ENCODE measurements around the gene DAPK2. TPM values are rescaled to one million over a fixed set of nuclear protein-coding genes. Genes with fewer than 3 reads are reported as not detected.

The DAPK2 gene
- total and polyA plus RNA-seq, 3 donors from 2014 or later: 3.6 to 7.7 (median 5.9) TPM

DNA sequence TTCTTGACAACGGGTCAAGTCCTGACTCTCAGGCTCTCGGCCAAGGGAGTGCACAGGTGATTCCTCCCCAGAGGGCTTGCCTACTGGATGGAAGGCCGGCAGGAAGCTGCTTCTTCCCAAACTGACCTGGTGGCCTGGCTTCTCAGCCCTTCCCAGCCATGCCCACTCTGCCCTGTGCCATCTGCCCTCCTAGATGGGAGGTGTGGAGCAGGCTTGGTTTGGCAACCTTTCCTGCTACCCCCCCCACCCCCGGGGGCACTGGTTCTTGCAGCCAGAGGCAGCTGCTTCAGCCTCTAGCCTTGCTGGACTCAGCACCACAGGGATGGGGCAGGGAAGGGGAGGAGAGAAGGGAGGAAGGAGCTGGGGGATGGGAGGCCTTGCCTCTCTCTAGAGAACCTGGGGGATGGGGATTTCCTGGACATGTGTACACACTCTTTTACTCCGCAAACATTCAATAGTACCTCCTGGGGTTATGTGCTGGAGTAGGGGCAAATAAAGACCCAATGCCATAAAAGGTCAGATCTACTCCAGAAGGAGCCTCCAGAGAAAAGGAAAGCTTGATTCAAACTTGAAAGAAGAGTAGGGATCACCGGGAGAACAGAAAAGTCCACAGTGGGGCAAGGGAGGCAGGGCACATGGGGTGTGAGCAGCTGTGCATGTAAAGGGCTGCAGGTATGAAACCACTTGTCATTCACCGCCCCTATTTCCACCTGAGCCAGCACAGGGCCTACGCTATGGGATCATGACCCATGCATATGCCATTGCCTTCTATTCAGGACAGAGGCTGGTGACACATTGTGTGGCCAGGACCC lies 4.2 kb upstream of the DAPK2 start:
- 75 to 78% methylated on average over 7 to 8 of the region's 8 CpGs for WGBS, 2 donors
- Histone ChIP-seq H3K27ac (no peak overlapping the region), H3K36me3 (ENCODE audit: low read depth, missing control alignments) (no peaks in the 10 kb centered on the region), H3K27me3 (no peaks in the 10 kb centered on the region), H3K4me3 (no peak overlapping the region), H3K4me1 (peaks cover 9% of the 10 kb centered on the region), H3K9me3 (no peaks in the 10 kb centered on the region)
- intact Hi-C loops (cut with DNase I; ENCODE audit: low total_unique reads): no loop called here
- no peak for DNase-seq
- TF ChIP-seq, protein P1, sequence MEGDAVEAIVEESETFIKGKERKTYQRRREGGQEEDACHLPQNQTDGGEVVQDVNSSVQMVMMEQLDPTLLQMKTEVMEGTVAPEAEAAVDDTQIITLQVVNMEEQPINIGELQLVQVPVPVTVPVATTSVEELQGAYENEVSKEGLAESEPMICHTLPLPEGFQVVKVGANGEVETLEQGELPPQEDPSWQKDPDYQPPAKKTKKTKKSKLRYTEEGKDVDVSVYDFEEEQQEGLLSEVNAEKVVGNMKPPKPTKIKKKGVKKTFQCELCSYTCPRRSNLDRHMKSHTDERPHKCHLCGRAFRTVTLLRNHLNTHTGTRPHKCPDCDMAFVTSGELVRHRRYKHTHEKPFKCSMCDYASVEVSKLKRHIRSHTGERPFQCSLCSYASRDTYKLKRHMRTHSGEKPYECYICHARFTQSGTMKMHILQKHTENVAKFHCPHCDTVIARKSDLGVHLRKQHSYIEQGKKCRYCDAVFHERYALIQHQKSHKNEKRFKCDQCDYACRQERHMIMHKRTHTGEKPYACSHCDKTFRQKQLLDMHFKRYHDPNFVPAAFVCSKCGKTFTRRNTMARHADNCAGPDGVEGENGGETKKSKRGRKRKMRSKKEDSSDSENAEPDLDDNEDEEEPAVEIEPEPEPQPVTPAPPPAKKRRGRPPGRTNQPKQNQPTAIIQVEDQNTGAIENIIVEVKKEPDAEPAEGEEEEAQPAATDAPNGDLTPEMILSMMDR (IDR thresholded peaks at IDR 0.05): no peak
- no peak for TF ChIP-seq POLR2A (IDR thresholded peaks at IDR 0.05)

DNA sequence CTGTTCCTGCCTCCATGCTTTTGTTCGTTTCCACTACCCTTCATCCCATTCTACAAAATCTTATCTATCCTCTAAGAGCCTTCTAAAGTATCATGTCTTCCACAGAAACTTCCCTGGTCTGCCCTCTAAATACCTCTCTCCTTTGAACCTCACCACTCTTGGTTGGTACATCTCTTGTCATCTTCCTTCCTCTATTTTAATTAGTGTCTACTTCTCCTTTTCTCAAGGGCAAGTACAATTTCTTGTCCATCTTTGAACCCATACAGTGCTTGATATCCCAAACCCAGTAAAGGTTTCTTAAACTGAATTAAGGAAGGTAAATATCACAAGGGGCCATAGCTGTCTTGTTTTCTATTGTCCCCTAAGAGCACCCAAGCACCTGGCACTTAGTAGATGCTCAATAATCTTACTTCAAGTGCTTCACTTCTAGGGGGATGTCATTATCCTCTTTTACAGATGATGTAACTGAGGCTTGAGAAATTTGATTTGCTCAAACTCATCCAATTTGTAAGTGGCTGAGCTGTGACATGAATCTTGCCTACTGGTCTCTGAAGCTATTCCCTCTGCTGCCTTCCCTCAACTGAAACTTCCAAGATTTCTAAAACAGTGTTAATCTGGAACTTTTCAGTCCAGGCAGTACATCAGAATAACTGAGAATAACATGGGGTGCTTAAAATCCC lies 2.6 kb upstream of the DAPK2 start:
- no peaks in the 10 kb centered on the region for H3K36me3 ChIP-seq (ENCODE audit: low read depth, missing control alignments)
- 82 to 89% methylated on average over 1 of the region's 1 CpG for WGBS, 2 donors
- intact Hi-C loops (cut with DNase I; ENCODE audit: low total_unique reads): no loop called here
- DNase-seq: no peak
- no peaks in the 10 kb centered on the region for H3K27me3 ChIP-seq
- TF ChIP-seq, protein P1 (IDR thresholded peaks at IDR 0.05): no peak
- TF ChIP-seq POLR2A (IDR thresholded peaks at IDR 0.05): no peak
- no peak overlapping the region for H3K4me3 ChIP-seq
- peaks cover 9% of the 10 kb centered on the region for H3K4me1 ChIP-seq
- H3K27ac ChIP-seq: no peak overlapping the region
- no peaks in the 10 kb centered on the region for H3K9me3 ChIP-seq

DNA sequence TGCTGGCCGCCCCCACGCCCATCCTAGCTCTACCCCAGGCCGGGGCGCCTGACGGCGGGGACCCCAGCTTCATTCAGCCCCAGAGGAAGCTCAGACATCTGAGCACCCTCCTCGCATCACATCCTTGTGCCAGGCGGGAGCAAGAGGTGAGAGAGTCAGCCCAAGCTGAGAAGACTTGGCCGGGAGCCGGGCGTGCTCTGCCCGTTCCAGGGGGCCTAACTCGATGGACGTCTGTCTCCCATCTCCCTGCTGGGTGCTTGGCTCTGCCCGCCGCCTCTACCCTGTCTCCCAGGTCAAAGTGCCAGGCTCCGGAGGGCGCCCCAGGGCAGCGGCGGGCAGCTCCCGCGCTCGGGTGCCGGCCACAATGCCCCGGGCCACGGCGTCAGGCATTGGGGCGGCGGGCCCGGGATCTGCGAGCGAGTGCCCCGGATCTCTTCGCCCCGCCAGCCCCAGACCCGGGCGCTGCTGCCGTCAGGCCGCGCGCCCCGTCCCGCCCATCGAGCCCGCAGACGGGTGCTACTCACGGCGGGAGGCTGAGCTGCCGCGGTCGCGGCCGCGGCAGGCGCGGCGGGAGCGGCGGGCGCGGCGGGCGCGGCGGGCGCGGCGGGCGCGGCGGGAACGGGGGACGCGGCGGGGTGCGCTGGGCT lies 388 bp downstream of the DAPK2 start:
- 6 to 17% methylated on average over 24 to 28 of the region's 76 CpGs for whole genome bisulfite sequencing, 2 donors
- Histone ChIP-seq H3K27me3 (no peaks in the 10 kb centered on the region), H3K27ac (no peak overlapping the region), H3K4me3 (peak overlapping the region; percentile 52 to 58), H3K9me3 (no peaks in the 10 kb centered on the region), H3K36me3 (ENCODE audit: low read depth, missing control alignments) (no peaks in the 10 kb centered on the region), H3K4me1 (peaks cover 9% of the 10 kb centered on the region)
- no peak for TF ChIP-seq POLR2A (IDR thresholded peaks at IDR 0.05)
- TF ChIP-seq, protein P1 (IDR thresholded peaks at IDR 0.05): no peak
- DNase-seq: peak; percentile 20
- intact Hi-C loops (cut with DNase I; ENCODE audit: low total_unique reads): no loop called here

DNA sequence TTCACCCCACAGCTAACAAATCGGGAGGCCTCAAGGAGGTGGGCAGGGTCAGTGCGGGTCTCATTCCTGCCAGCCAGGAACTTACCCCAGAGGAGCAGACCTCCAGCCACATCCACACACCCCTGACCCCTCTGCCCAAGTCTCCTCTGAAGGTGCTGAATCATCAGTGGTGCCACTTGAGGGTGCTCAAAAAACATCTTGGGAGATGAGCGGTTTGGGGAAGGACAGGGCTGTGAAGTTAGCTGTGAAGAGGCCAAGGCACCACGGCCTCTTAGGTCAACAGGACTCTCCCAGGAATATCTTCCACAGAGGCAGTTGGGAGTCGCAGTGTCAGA lies 1.2 kb downstream of the DAPK2 start:
- intact Hi-C loops (cut with DNase I; ENCODE audit: low total_unique reads): no loop called here
- no peak overlapping the region for H3K4me3 ChIP-seq
- no peaks in the 10 kb centered on the region for H3K36me3 ChIP-seq (ENCODE audit: low read depth, missing control alignments)
- no peaks in the 10 kb centered on the region for H3K27me3 ChIP-seq
- WGBS, 2 donors: 68 to 73% methylated on average over 5 of the region's 5 CpGs
- H3K9me3 ChIP-seq: no peaks in the 10 kb centered on the region
- H3K27ac ChIP-seq: no peak overlapping the region
- TF ChIP-seq, protein P1 (IDR thresholded peaks at IDR 0.05): no peak
- TF ChIP-seq POLR2A (IDR thresholded peaks at IDR 0.05): no peak
- H3K4me1 ChIP-seq: peaks cover 9% of the 10 kb centered on the region
- no peak for DNase-seq
